HEK293T (cell line): ENCODE results near the gene BMP8A.

Experiments used
- ARNT ChIP-seq: fragments of 450-650 bp; IDR thresholded peaks from 2 replicates; pipeline ENCODE4 v1.6.1; 2017; ENCODE audit warnings: mild to moderate bottlenecking
- BHLHE40 ChIP-seq: fragments of 450-650 bp; IDR thresholded peaks from 2 replicates; pipeline ENCODE4 v1.6.1; 2016; ENCODE audit warnings: mild to moderate bottlenecking, moderate library complexity, borderline replicate concordance
- CTBP1 ChIP-seq: fragments of 450-650 bp; IDR thresholded peaks from 2 replicates; pipeline ENCODE4 v1.6.1; 2016; ENCODE audit warnings: borderline replicate concordance
- ELF4 ChIP-seq: fragments of 450-650 bp; IDR thresholded peaks from 2 replicates; pipeline ENCODE4 v1.6.1; 2017; ENCODE audit warnings: antibody characterized with exemption
- FOXK2 ChIP-seq: fragments of 450-650 bp; IDR thresholded peaks from 2 replicates; pipeline ENCODE4 v1.6.1; 2016; ENCODE audit warnings: mild to moderate bottlenecking
- HDGF ChIP-seq: fragments of 450-650 bp; IDR thresholded peaks from 2 replicates; pipeline ENCODE4 v1.6.1; 2017; ENCODE audit warnings: antibody characterized with exemption, borderline replicate concordance
- NFRKB ChIP-seq: fragments of 450-650 bp; IDR thresholded peaks from 2 replicates; pipeline ENCODE4 v1.6.1; 2016; ENCODE audit warnings: mild to moderate bottlenecking, moderate library complexity
- SP1 ChIP-seq: fragments of 450-650 bp; IDR thresholded peaks from 2 replicates; pipeline ENCODE4 v1.6.1; 2017
- SUZ12 ChIP-seq: fragments of 450-650 bp; IDR thresholded peaks from 2 replicates; pipeline ENCODE4 v1.6.1; 2016; ENCODE audit warnings: mild to moderate bottlenecking
- TARDBP ChIP-seq: fragments of 450-650 bp; IDR thresholded peaks from 2 replicates; pipeline ENCODE4 v1.6.1; 2016
- ZNF384 ChIP-seq: fragments of 450-650 bp; IDR thresholded peaks from 2 replicates; pipeline ENCODE4 v1.6.1; 2016
- TF ChIP-seq, protein P1 (sequence below): fragments of 450-650 bp; IDR thresholded peaks from 2 replicates; pipeline ENCODE4 v1.6.1; 2016

GRCh38 chr1:39573097-39573465, 81.6 kb downstream of the BMP8A start:
- no peak for TF ChIP-seq SUZ12
- no peak for TF ChIP-seq FOXK2
- TF ChIP-seq ARNT, result no peak
- TF ChIP-seq HDGF, result no peak
- no peak for TF ChIP-seq ZNF384
- no peak for TF ChIP-seq CTBP1
- TF ChIP-seq NFRKB, result no peak
- TF ChIP-seq SP1, result no peak
- no peak for TF ChIP-seq ELF4
- TF ChIP-seq TARDBP, result no peak
- TF ChIP-seq, protein P1, sequence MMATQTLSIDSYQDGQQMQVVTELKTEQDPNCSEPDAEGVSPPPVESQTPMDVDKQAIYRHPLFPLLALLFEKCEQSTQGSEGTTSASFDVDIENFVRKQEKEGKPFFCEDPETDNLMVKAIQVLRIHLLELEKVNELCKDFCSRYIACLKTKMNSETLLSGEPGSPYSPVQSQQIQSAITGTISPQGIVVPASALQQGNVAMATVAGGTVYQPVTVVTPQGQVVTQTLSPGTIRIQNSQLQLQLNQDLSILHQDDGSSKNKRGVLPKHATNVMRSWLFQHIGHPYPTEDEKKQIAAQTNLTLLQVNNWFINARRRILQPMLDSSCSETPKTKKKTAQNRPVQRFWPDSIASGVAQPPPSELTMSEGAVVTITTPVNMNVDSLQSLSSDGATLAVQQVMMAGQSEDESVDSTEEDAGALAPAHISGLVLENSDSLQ, result no peak
- no peak for TF ChIP-seq BHLHE40
